Measurements from ENCODE around the gene COL20A1. TPM values are rescaled to one million over a fixed set of nuclear protein-coding genes. Genes with fewer than 3 reads are reported as not detected.

Gene COL20A1
- total and polyA plus RNA-seq, 7 experiments from 2014 or later: 0.08 TPM; not detected in 6

- H3K27ac Mint-ChIP-seq: no peak overlapping the region
- intact Hi-C loops (cut with micrococcal nuclease): no loop called here
- Histone ChIP-seq H3K4me1 (ENCODE audit: control insufficient read depth in 2 of 2, insufficient read depth in 2 of 2, low read length in 2 of 2) (no peaks in the 10 kb centered on the region), H3K36me3 (ENCODE audit: control insufficient read depth in 2 of 3, insufficient read depth in 3 of 3, low read length in 3 of 3) (no peaks in the 10 kb centered on the region), H3K27ac (ENCODE audit: low read depth, low read length) (no peak overlapping the region), H3K9me3 (ENCODE audit: control insufficient read depth in 2 of 3, low read length in 3 of 3) (no peaks in the 10 kb centered on the region), H3K4me3 (ENCODE audit: low read length) (no peak overlapping the region), H3K27me3 (ENCODE audit: control insufficient read depth in 2 of 2, insufficient read depth in 2 of 2, low read length in 2 of 2) (no peaks in the 10 kb centered on the region)
- DNase-seq: no peak
- H3K27me3 Mint-ChIP-seq: peaks cover 0 to 11% (median 0%) of the 10 kb centered on the region in 5 donors
- H3K4me1 Mint-ChIP-seq: no peaks in the 10 kb centered on the region
- no peak overlapping the region for H3K4me3 Mint-ChIP-seq
- CTCF ChIA-PET: no interaction called here
- H3K9me3 Mint-ChIP-seq: no peaks in the 10 kb centered on the region
- ATAC-seq: no peak
- POLR2A ChIA-PET: no interaction called here
- no peaks in the 10 kb centered on the region for H3K36me3 Mint-ChIP-seq
Measured at GRCh38 chr20:63311186-63311832, 18.3 kb downstream of the COL20A1 start.

DNA sequence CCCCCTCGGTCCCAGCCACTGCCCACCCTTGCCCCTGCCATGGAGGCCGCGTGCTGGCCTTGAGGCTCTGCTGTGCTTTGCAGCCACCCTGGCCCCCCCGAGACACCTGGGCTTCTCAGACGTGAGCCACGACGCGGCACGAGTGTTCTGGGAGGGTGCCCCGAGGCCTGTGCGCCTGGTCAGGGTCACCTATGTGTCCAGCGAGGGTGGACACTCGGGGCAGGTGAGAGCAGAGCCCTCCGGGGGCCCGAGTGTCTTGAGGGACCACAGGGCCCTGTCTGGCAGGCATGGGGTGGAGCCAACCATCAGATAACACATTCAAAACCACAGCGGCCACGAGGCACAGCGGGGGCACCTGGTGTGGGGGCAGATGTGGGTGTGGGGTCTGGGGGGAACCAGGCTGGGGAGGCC is 18.9 kb downstream of the COL20A1 start:
- CTCF ChIA-PET: no interaction called here
- Mint-ChIP-seq H3K27me3 (peaks cover 0 to 11% (median 0%) of the 10 kb centered on the region in 5 donors), H3K9me3 (no peaks in the 10 kb centered on the region), H3K36me3 (no peaks in the 10 kb centered on the region), H3K4me3 (no peak overlapping the region), H3K4me1 (no peaks in the 10 kb centered on the region), H3K27ac (no peak overlapping the region)
- Histone ChIP-seq H3K27ac (ENCODE audit: low read depth, low read length) (no peak overlapping the region), H3K4me3 (ENCODE audit: low read length) (no peak overlapping the region), H3K4me1 (ENCODE audit: control insufficient read depth in 2 of 2, insufficient read depth in 2 of 2, low read length in 2 of 2) (no peaks in the 10 kb centered on the region), H3K36me3 (ENCODE audit: control insufficient read depth in 2 of 3, insufficient read depth in 3 of 3, low read length in 3 of 3) (no peaks in the 10 kb centered on the region), H3K27me3 (ENCODE audit: control insufficient read depth in 2 of 2, insufficient read depth in 2 of 2, low read length in 2 of 2) (no peaks in the 10 kb centered on the region), H3K9me3 (ENCODE audit: control insufficient read depth in 2 of 3, low read length in 3 of 3) (no peaks in the 10 kb centered on the region)
- ATAC-seq: no peak
- no peak for DNase-seq
- intact Hi-C loops (cut with micrococcal nuclease): no loop called here
- POLR2A ChIA-PET: no interaction called here

DNA sequence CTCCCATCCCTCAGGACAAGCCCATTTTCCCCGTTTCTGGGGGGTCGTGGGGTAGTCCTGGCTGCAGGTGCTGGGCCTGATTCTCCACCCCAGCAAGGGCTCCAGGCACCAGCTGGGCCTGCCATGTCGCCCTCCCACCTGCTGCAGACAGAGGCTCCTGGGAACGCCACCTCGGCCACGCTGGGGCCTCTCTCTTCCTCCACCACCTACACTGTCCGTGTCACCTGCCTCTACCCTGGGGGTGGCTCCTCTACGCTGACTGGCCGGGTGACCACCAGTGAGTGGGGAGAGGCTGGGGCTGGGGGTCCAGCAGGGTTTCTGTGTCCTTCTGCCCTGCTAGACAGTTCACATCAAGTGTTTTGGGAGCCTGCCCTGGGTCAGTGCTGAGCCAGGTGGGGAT is 19.3 kb downstream of the COL20A1 start:
- Histone ChIP-seq H3K9me3 (ENCODE audit: control insufficient read depth in 2 of 3, low read length in 3 of 3) (no peaks in the 10 kb centered on the region), H3K36me3 (ENCODE audit: control insufficient read depth in 2 of 3, insufficient read depth in 3 of 3, low read length in 3 of 3) (no peaks in the 10 kb centered on the region), H3K4me3 (ENCODE audit: low read length) (no peak overlapping the region), H3K27me3 (ENCODE audit: control insufficient read depth in 2 of 2, insufficient read depth in 2 of 2, low read length in 2 of 2) (no peaks in the 10 kb centered on the region), H3K4me1 (ENCODE audit: control insufficient read depth in 2 of 2, insufficient read depth in 2 of 2, low read length in 2 of 2) (no peaks in the 10 kb centered on the region), H3K27ac (ENCODE audit: low read depth, low read length) (no peak overlapping the region)
- Mint-ChIP-seq H3K4me1 (no peaks in the 10 kb centered on the region), H3K27ac (no peak overlapping the region), H3K9me3 (no peaks in the 10 kb centered on the region), H3K4me3 (no peak overlapping the region), H3K36me3 (no peaks in the 10 kb centered on the region), H3K27me3 (peaks cover 0 to 11% (median 0%) of the 10 kb centered on the region in 5 donors)
- intact Hi-C loops (cut with micrococcal nuclease): no loop called here
- ChIA-PET CTCF (no interaction called here), POLR2A (no interaction called here)
- DNase-seq: no peak
- no peak for ATAC-seq

GRCh38 chr20:63312690-63313348 is 19.8 kb downstream of the COL20A1 start:
- Mint-ChIP-seq H3K9me3 (no peaks in the 10 kb centered on the region), H3K27me3 (peaks cover 0 to 11% (median 0%) of the 10 kb centered on the region in 5 donors), H3K4me1 (no peaks in the 10 kb centered on the region), H3K36me3 (no peaks in the 10 kb centered on the region), H3K4me3 (no peak overlapping the region), H3K27ac (no peak overlapping the region)
- POLR2A ChIA-PET: no interaction called here
- H3K4me1 ChIP-seq (ENCODE audit: control insufficient read depth in 2 of 2, insufficient read depth in 2 of 2, low read length in 2 of 2): no peaks in the 10 kb centered on the region
- ATAC-seq (no peak), DNase-seq (no peak)
- no peaks in the 10 kb centered on the region for H3K27me3 ChIP-seq (ENCODE audit: control insufficient read depth in 2 of 2, insufficient read depth in 2 of 2, low read length in 2 of 2)
- intact Hi-C loops (cut with micrococcal nuclease): no loop called here
- CTCF ChIA-PET: no interaction called here
- H3K9me3 ChIP-seq (ENCODE audit: control insufficient read depth in 2 of 3, low read length in 3 of 3): no peaks in the 10 kb centered on the region
- no peaks in the 10 kb centered on the region for H3K36me3 ChIP-seq (ENCODE audit: control insufficient read depth in 2 of 3, insufficient read depth in 3 of 3, low read length in 3 of 3)
- no peak overlapping the region for H3K27ac ChIP-seq (ENCODE audit: low read depth, low read length)
- H3K4me3 ChIP-seq (ENCODE audit: low read length): no peak overlapping the region

- H3K27me3 ChIP-seq (ENCODE audit: control insufficient read depth in 2 of 2, insufficient read depth in 2 of 2, low read length in 2 of 2): no peaks in the 10 kb centered on the region
Measured at GRCh38 chr20:63313349-63314014, 20.5 kb downstream of the COL20A1 start.

DNA sequence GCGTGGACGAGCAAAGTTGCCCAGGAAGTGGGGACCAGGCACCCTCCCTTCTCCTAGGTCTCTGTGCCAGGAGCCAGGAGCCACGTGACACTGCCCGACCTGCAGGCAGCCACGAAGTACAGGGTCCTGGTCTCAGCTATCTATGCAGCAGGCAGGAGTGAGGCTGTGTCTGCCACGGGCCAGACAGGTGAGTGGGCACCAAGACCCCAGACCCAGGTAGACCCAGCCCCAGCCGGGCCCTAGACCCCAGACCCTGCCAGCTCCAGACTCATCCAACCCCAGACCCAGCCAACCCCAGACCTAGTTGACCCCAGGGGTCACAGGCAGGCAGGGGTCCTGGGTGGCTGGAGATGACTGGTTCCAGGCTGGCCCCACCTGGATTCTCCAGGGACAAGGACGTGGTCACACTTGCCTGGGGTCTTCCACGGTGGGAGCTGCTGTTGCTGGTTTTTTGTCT is 21.1 kb downstream of the COL20A1 start:
- Mint-ChIP-seq H3K27ac (no peak overlapping the region), H3K4me3 (no peak overlapping the region), H3K27me3 (peaks cover 0 to 11% (median 0%) of the 10 kb centered on the region in 5 donors), H3K9me3 (no peaks in the 10 kb centered on the region), H3K36me3 (no peaks in the 10 kb centered on the region), H3K4me1 (no peaks in the 10 kb centered on the region)
- intact Hi-C loops (cut with micrococcal nuclease): no loop called here
- H3K27ac ChIP-seq (ENCODE audit: low read depth, low read length): no peak overlapping the region
- no peak for ATAC-seq
- POLR2A ChIA-PET: no interaction called here
- peak in 1 of 9 donors; percentile 4 for DNase-seq
- no peaks in the 10 kb centered on the region for H3K9me3 ChIP-seq (ENCODE audit: control insufficient read depth in 2 of 3, low read length in 3 of 3)
- no peaks in the 10 kb centered on the region for H3K27me3 ChIP-seq (ENCODE audit: control insufficient read depth in 2 of 2, insufficient read depth in 2 of 2, low read length in 2 of 2)
- H3K4me3 ChIP-seq (ENCODE audit: low read length): no peak overlapping the region
- CTCF ChIA-PET: no interaction called here
- H3K4me1 ChIP-seq (ENCODE audit: control insufficient read depth in 2 of 2, insufficient read depth in 2 of 2, low read length in 2 of 2): no peaks in the 10 kb centered on the region
- no peaks in the 10 kb centered on the region for H3K36me3 ChIP-seq (ENCODE audit: control insufficient read depth in 2 of 3, insufficient read depth in 3 of 3, low read length in 3 of 3)

More at GRCh38 chr20:63313349-63314014, 20.5 kb downstream of the COL20A1 start:
- CTCF ChIA-PET: no interaction called here
- Histone ChIP-seq H3K27ac (ENCODE audit: low read depth, low read length) (no peak overlapping the region), H3K9me3 (ENCODE audit: control insufficient read depth in 2 of 3, low read length in 3 of 3) (no peaks in the 10 kb centered on the region), H3K4me3 (ENCODE audit: low read length) (no peak overlapping the region), H3K36me3 (ENCODE audit: control insufficient read depth in 2 of 3, insufficient read depth in 3 of 3, low read length in 3 of 3) (no peaks in the 10 kb centered on the region), H3K4me1 (ENCODE audit: control insufficient read depth in 2 of 2, insufficient read depth in 2 of 2, low read length in 2 of 2) (no peaks in the 10 kb centered on the region)
- H3K9me3 Mint-ChIP-seq: no peaks in the 10 kb centered on the region
- no peak overlapping the region for H3K4me3 Mint-ChIP-seq
- intact Hi-C loops (cut with micrococcal nuclease): no loop called here
- POLR2A ChIA-PET: no interaction called here
- H3K36me3 Mint-ChIP-seq: no peaks in the 10 kb centered on the region
- H3K27me3 Mint-ChIP-seq: peaks cover 0 to 11% (median 0%) of the 10 kb centered on the region in 5 donors
- ATAC-seq (no peak), DNase-seq (peak in 1 of 9 donors; percentile 9)
- H3K27ac Mint-ChIP-seq: no peak overlapping the region
- H3K4me1 Mint-ChIP-seq: no peaks in the 10 kb centered on the region

Measured in naive thymus-derived CD4-positive, alpha-beta T cell (primary cell).